ENCODE data around the gene ALG10. TPM values are rescaled to one million over a fixed set of nuclear protein-coding genes. Genes with fewer than 3 reads are reported as not detected.

Gene ALG10, protein sequence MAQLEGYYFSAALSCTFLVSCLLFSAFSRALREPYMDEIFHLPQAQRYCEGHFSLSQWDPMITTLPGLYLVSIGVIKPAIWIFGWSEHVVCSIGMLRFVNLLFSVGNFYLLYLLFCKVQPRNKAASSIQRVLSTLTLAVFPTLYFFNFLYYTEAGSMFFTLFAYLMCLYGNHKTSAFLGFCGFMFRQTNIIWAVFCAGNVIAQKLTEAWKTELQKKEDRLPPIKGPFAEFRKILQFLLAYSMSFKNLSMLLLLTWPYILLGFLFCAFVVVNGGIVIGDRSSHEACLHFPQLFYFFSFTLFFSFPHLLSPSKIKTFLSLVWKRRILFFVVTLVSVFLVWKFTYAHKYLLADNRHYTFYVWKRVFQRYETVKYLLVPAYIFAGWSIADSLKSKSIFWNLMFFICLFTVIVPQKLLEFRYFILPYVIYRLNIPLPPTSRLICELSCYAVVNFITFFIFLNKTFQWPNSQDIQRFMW
- total RNA-seq (2014; rRNA removed; shearing (Covaris generic)) = 8.7 and 10.4 TPM in 2 replicates

DNA sequence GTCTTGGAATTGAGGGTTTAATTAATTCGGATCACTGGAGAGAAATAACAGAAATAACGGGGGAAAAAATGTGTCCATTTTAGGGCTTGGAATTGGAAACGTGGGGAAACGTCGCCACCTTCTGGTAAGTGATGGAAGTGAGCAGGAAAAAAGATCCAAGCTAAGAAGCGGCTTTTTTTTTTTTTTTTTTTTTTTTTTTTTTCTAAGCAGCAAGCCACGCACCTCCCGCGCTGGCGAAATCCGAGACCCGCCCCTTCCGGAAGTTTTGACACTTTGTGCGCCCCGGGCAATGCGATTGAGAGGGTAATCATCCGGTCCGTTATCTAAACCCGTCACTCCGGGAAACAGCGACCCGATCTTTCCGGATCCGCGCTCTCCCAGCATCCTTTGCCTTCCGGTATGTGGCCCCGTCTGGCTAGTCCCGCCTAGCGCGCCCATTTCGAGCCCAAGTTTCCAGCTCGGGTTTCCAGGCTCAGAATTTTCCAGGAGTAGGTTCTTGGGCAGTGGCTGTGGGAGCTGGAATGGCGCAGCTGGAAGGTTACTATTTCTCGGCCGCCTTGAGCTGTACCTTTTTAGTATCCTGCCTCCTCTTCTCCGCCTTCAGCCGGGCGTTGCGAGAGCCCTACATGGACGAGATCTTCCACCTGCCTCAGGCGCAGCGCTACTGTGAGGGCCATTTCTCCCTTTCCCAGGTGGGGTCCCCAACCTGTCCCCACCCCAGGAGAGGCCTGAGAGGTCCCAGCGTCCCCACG, at the start of gene ALG10:
ALG10 (plus strand) TSS at position 418 of the 752 bp plus-strand sequence; CDS start at position 522, 104 bp downstream.

Small RNA genes lying within 50 kb of the gene (small RNA-seq; reads per million reads assigned to genes)
- not detected for gene RF00019

Data from A375 (cell line).